Measurements from ENCODE around the gene PLXDC1.

The PLXDC1 gene

DNA sequence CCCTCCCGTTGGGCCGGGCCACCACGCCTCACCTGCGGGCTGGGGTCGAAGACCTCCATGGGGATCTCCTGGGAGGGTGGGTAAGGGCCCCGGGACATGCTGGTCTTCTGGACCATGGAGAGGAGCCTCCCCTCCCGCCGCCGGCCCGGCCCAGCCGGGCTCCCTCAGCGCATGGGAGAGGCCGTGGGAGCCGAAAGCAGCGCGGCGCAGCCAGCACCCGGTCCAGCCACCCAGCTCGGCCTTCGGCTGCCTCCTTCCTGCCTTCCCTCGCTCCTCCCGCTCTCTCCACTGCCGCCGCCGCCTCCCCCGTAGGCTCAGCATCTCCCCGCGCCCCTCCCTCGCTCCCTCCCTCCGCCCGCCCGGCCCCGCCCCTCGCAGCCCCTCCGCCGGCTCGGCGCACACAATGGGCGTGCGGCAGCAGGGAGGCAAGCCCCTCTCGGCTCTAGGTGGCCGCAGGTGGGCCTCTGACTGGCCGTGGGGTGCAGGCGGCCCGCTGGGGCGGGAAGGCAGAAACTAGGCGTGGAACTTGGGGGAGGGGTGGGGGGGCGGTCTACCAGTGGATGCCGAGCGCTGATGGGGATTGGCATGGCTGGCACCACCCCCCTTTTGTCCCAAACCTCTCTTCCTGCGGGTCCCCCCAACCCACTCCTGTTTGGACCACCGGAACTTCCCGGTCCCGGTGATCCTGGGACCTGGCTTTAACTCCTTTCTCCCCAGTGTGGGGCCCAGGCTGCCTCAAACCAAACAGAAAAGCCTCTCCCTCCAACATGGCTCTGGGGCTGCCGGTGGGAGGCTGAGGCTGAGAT, 46.1 kb upstream of the PLXDC1 start, which contains the start of gene CACNB1 (continued):
- TF ChIP-seq, protein P1, sequence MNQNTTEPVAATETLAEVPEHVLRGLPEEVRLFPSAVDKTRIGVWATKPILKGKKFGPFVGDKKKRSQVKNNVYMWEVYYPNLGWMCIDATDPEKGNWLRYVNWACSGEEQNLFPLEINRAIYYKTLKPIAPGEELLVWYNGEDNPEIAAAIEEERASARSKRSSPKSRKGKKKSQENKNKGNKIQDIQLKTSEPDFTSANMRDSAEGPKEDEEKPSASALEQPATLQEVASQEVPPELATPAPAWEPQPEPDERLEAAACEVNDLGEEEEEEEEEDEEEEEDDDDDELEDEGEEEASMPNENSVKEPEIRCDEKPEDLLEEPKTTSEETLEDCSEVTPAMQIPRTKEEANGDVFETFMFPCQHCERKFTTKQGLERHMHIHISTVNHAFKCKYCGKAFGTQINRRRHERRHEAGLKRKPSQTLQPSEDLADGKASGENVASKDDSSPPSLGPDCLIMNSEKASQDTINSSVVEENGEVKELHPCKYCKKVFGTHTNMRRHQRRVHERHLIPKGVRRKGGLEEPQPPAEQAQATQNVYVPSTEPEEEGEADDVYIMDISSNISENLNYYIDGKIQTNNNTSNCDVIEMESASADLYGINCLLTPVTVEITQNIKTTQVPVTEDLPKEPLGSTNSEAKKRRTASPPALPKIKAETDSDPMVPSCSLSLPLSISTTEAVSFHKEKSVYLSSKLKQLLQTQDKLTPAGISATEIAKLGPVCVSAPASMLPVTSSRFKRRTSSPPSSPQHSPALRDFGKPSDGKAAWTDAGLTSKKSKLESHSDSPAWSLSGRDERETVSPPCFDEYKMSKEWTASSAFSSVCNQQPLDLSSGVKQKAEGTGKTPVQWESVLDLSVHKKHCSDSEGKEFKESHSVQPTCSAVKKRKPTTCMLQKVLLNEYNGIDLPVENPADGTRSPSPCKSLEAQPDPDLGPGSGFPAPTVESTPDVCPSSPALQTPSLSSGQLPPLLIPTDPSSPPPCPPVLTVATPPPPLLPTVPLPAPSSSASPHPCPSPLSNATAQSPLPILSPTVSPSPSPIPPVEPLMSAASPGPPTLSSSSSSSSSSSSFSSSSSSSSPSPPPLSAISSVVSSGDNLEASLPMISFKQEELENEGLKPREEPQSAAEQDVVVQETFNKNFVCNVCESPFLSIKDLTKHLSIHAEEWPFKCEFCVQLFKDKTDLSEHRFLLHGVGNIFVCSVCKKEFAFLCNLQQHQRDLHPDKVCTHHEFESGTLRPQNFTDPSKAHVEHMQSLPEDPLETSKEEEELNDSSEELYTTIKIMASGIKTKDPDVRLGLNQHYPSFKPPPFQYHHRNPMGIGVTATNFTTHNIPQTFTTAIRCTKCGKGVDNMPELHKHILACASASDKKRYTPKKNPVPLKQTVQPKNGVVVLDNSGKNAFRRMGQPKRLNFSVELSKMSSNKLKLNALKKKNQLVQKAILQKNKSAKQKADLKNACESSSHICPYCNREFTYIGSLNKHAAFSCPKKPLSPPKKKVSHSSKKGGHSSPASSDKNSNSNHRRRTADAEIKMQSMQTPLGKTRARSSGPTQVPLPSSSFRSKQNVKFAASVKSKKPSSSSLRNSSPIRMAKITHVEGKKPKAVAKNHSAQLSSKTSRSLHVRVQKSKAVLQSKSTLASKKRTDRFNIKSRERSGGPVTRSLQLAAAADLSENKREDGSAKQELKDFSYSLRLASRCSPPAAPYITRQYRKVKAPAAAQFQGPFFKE (tag by site-specific recombination; IDR thresholded peaks at IDR 0.05; ENCODE audit: borderline replicate concordance) = no peak
- TF ChIP-seq GLIS2 (tag by site-specific recombination; IDR thresholded peaks at IDR 0.05) = peak; percentile 71
- TF ChIP-seq, protein P2, sequence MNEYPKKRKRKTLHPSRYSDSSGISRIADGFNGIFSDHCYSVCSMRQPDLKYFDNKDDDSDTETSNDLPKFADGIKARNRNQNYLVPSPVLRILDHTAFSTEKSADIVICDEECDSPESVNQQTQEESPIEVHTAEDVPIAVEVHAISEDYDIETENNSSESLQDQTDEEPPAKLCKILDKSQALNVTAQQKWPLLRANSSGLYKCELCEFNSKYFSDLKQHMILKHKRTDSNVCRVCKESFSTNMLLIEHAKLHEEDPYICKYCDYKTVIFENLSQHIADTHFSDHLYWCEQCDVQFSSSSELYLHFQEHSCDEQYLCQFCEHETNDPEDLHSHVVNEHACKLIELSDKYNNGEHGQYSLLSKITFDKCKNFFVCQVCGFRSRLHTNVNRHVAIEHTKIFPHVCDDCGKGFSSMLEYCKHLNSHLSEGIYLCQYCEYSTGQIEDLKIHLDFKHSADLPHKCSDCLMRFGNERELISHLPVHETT (tag by site-specific recombination; IDR thresholded peaks at IDR 0.05) = no peak
- TF ChIP-seq KLF1 (tag by site-specific recombination; IDR thresholded peaks at IDR 0.05) = peak; percentile 86
- TF ChIP-seq ZFHX2 (tag by site-specific recombination; conservative IDR thresholded peaks at IDR 0.05) = peak; percentile 42
- peak; percentile 90 for TF ChIP-seq SP3 (tag by site-specific recombination; IDR thresholded peaks at IDR 0.05)
- TF ChIP-seq, protein P3, sequence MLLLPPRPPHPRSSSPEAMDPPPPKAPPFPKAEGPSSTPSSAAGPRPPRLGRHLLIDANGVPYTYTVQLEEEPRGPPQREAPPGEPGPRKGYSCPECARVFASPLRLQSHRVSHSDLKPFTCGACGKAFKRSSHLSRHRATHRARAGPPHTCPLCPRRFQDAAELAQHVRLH (tag by site-specific recombination; IDR thresholded peaks at IDR 0.05) = no peak

DNA sequence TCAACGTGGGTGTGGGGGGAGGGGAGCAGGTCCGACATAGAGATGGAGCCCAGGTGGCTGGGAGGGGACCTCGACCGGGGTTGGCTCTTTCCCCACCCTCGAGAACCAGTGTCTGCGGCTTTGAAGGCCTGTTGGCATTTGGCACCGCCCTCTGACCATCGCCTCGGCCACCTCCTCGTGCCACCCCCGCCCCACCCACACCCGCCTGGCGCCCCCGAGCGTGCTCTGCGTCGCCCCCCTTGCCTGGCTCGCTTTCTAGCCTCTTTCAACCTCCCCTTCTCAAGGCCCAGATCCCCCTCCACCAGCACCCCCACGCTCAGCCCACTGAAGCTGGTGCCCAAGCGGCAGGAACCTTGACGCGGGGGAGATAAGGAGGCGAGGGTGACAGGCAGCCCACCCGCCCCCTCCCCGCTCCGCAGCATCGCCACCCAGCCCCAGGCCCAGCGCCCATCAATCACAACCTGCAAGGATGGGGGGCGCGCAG, 45.4 kb upstream of the PLXDC1 start:
- H3K9me3 ChIP-seq (ENCODE audit: control insufficient read depth, insufficient read depth, low read depth, low read length) = no peaks in the 10 kb centered on the region
- peaks cover 19% of the 10 kb centered on the region; the same call in 1 of the 2 replicates for H3K4me1 ChIP-seq (ENCODE audit: control insufficient read depth, insufficient read depth, low read length)
- POLR2A ChIA-PET = interaction anchor here (0.5 to 2.2 kb wide), 5 partner anchors 8 to 79 kb away, joined by 3 to 15 read pairs (median 4); no protein-coding TSS in a partner anchor
- H3K27ac ChIP-seq (ENCODE audit: extremely low read depth, low read depth, low read length) = peak overlapping the region; percentile 78
- H3K36me3 ChIP-seq (ENCODE audit: control insufficient read depth in 2 of 2, insufficient read depth in 1 of 2, low read length in 2 of 2) = peaks cover 13 to 38% of the 10 kb centered on the region in 2 experiments
- H3K4me3 ChIP-seq (ENCODE audit: low read depth, low read length) = peak overlapping the region; percentile 61
- CTCF ChIA-PET = interaction anchor here (0.5 to 3.5 kb wide), 5 partner anchors 10 to 48 kb away, joined by 3 to 28 read pairs (median 8); no protein-coding TSS in a partner anchor
- TF ChIP-seq, protein P4, sequence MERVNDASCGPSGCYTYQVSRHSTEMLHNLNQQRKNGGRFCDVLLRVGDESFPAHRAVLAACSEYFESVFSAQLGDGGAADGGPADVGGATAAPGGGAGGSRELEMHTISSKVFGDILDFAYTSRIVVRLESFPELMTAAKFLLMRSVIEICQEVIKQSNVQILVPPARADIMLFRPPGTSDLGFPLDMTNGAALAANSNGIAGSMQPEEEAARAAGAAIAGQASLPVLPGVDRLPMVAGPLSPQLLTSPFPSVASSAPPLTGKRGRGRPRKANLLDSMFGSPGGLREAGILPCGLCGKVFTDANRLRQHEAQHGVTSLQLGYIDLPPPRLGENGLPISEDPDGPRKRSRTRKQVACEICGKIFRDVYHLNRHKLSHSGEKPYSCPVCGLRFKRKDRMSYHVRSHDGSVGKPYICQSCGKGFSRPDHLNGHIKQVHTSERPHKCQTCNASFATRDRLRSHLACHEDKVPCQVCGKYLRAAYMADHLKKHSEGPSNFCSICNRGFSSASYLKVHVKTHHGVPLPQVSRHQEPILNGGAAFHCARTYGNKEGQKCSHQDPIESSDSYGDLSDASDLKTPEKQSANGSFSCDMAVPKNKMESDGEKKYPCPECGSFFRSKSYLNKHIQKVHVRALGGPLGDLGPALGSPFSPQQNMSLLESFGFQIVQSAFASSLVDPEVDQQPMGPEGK (tag by site-specific recombination; IDR thresholded peaks at IDR 0.05) = peak; percentile 49
- no peak for TF ChIP-seq ZNF157 (tag by site-specific recombination; IDR thresholded peaks at IDR 0.05)
- no peak for TF ChIP-seq ZNF560 (tag by site-specific recombination; IDR thresholded peaks at IDR 0.05; ENCODE audit: borderline replicate concordance)
- no peak for TF ChIP-seq ZNF544 (tag by site-specific recombination; IDR thresholded peaks at IDR 0.05)
- TF ChIP-seq ZNF629 (tag by site-specific recombination; IDR thresholded peaks at IDR 0.05) = no peak
- TF ChIP-seq, protein P5, sequence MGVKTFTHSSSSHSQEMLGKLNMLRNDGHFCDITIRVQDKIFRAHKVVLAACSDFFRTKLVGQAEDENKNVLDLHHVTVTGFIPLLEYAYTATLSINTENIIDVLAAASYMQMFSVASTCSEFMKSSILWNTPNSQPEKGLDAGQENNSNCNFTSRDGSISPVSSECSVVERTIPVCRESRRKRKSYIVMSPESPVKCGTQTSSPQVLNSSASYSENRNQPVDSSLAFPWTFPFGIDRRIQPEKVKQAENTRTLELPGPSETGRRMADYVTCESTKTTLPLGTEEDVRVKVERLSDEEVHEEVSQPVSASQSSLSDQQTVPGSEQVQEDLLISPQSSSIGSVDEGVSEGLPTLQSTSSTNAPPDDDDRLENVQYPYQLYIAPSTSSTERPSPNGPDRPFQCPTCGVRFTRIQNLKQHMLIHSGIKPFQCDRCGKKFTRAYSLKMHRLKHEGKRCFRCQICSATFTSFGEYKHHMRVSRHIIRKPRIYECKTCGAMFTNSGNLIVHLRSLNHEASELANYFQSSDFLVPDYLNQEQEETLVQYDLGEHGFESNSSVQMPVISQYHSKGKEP (tag by site-specific recombination; IDR thresholded peaks at IDR 0.05) = no peak
- no peak for TF ChIP-seq ZNF677 (tag by site-specific recombination; IDR thresholded peaks at IDR 0.05)
- TF ChIP-seq ZNF701 (tag by site-specific recombination; IDR thresholded peaks at IDR 0.05) = no peak
- TF ChIP-seq ZFHX2 (tag by site-specific recombination; conservative IDR thresholded peaks at IDR 0.05) = peak; percentile 96
- TF ChIP-seq ZSCAN23 (tag by site-specific recombination; IDR thresholded peaks at IDR 0.05) = no peak
- TF ChIP-seq SP2 (tag by site-specific recombination; IDR thresholded peaks at IDR 0.05) = peak; percentile 52
- peak; percentile 62; the same call in 1 of the 2 replicates for TF ChIP-seq SP3 (tag by site-specific recombination; IDR thresholded peaks at IDR 0.05)
- no peak for TF ChIP-seq ZNF423 (tag by site-specific recombination; IDR thresholded peaks at IDR 0.05)
- no peak for TF ChIP-seq ZNF169 (tag by site-specific recombination; IDR thresholded peaks at IDR 0.05)
- 0 out of 2 replicates have a peak, but pooled peaks have one; percentile 1 for TF ChIP-seq KLF10 (tag by site-specific recombination; IDR thresholded peaks at IDR 0.05)
- no peak for TF ChIP-seq YY1 (tag by site-specific recombination; IDR thresholded peaks at IDR 0.05)
- TF ChIP-seq, protein P6, sequence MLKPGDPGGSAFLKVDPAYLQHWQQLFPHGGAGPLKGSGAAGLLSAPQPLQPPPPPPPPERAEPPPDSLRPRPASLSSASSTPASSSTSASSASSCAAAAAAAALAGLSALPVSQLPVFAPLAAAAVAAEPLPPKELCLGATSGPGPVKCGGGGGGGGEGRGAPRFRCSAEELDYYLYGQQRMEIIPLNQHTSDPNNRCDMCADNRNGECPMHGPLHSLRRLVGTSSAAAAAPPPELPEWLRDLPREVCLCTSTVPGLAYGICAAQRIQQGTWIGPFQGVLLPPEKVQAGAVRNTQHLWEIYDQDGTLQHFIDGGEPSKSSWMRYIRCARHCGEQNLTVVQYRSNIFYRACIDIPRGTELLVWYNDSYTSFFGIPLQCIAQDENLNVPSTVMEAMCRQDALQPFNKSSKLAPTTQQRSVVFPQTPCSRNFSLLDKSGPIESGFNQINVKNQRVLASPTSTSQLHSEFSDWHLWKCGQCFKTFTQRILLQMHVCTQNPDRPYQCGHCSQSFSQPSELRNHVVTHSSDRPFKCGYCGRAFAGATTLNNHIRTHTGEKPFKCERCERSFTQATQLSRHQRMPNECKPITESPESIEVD (tag by site-specific recombination; IDR thresholded peaks at IDR 0.05) = no peak
